Bronchial epithelial cell (primary cell): Measurements from ENCODE around the gene SYTL1. TPM values are rescaled to one million over a fixed set of nuclear protein-coding genes. Genes with fewer than 3 reads are reported as not detected.
A peak's percentile ranks its signal among the peaks of the same experiment; 100 is the strongest.

Experiments
- DNase-seq: peaks from one replicate; pipeline ENCODE4 v3.0.0-alpha.2; 2010; ENCODE audit warnings: low read depth
- FAIRE-seq: peaks from 2 replicates; lab custom pipeline; 2011; peaks lifted over from hg19 to GRCh38; lab: Jason Lieb, UNC
- H3K27me3 ChIP-seq: 2 replicates; pipeline ENCODE4 v1.5.1; 2011; ENCODE audit warnings: low read length; ENCODE audit not compliant: control insufficient read depth, insufficient read depth
- H3K36me3 ChIP-seq: 2 replicates; pipeline ENCODE4 v1.5.1; 2011; ENCODE audit warnings: low read length; ENCODE audit not compliant: control insufficient read depth, insufficient read depth
- H3K4me3 ChIP-seq: 2 replicates; pipeline ENCODE4 v1.5.1; 2011; ENCODE audit warnings: mild to moderate bottlenecking, low read depth, low read length, control low read depth
- total RNA-seq: library from RNA; depleted of rRNA; stranded (reverse); fragments of >200 nt; gene quantifications from 2 replicates; pipeline ENCODE4 v1.2.1, GENCODE V29; 2014
- TF ChIP-seq, protein P1 (sequence below): IDR thresholded peaks from 2 replicates; pipeline ENCODE4 v1.5.1; 2011; ENCODE audit warnings: mild to moderate bottlenecking, moderate library complexity, low read length, control low read depth, inconsistent platforms; ENCODE audit not compliant: insufficient read depth, severe bottlenecking

SYTL1 gene
- total RNA-seq, 1 donor from 2014 or later = 31.9 TPM

DNA sequence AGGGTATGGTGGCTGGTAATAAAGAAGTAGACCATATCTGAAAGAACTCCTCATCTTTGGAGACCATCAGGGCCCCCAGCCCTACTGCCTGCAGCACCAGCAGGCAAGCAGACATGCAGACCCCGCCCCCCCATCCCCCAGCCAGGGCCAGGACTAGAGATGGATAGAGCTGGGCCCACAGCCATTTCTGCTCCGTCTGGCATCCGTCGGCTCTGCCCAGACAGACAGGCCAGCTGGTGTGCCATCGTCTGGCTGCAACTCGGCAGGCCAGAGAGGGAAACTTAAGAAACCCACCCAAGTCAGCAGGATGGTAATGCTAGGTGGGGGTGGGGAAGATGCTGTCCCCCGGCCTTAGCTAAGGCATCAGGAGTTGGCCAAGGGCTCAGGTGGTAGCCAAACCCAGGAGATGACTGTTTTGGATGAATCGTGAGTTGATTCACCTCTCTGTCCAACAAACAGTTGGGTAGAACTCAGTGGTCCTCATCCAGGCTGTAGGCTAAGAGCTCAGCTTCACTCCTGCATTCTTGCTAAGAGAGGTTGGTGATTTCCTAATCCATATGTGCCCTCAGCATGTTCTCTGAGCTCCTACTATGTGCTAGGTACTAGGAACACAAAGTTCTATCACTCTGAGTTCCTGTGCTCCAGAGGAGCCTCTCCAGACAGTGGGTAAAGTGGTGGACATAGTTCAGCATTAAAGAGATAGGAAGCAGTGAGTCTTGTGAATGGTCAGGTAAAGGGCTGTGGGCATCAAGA is 43.0 kb upstream of the SYTL1 start:
- Histone ChIP-seq H3K36me3 (peaks cover 6% of the 10 kb centered on the region), H3K4me3 (no peak overlapping the region), H3K27me3 (no peaks in the 10 kb centered on the region)
- TF ChIP-seq, protein P1, sequence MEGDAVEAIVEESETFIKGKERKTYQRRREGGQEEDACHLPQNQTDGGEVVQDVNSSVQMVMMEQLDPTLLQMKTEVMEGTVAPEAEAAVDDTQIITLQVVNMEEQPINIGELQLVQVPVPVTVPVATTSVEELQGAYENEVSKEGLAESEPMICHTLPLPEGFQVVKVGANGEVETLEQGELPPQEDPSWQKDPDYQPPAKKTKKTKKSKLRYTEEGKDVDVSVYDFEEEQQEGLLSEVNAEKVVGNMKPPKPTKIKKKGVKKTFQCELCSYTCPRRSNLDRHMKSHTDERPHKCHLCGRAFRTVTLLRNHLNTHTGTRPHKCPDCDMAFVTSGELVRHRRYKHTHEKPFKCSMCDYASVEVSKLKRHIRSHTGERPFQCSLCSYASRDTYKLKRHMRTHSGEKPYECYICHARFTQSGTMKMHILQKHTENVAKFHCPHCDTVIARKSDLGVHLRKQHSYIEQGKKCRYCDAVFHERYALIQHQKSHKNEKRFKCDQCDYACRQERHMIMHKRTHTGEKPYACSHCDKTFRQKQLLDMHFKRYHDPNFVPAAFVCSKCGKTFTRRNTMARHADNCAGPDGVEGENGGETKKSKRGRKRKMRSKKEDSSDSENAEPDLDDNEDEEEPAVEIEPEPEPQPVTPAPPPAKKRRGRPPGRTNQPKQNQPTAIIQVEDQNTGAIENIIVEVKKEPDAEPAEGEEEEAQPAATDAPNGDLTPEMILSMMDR = no peak
- FAIRE-seq (no peak), DNase-seq (peak; percentile 59)

DNA sequence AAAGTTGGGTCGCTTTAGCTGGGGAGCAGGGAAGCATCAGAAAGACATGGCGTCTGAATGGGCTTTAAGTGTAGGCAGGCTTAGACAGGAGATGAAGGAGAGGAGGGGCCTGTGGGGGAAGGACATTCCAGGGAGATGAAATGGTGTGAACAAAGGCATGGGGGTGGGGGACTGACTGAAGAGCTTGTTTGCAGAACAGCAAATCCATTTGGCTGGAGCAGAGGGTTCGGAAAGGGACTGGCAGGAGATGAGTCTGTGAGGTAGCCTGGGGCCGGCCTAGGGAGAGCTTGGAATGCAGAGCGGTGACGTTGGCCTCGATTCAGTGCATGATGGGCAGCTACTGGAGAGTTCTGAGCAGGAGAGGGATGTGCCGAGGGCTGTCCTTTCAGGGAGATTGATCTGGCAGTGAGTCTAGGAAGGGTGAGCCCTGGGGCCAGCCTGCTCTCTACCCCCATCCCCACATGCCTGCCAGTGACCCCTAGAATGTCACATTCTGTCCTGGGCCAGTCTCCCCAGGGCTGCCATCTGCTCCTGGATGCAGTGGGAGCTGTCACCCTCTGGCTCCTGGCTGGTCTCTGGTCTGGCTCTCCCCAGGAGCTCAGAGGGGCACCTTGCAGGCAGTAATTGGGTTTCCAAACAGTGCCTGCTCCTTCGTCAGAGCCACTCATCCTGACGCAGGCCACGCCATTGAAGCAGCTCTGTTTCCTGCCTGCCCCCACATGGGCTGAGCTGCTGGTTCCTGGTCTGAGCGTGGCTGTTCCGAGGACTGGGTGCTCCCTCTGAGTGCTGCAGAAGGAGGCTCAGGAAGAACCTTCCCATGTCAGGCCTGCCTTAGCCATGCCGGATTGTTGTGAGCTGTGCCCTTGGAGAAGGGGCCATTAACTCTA is 42.2 kb upstream of the SYTL1 start:
- peak; percentile 97 for FAIRE-seq
- no peak overlapping the region for H3K4me3 ChIP-seq
- peak; percentile 99 for DNase-seq

DNA sequence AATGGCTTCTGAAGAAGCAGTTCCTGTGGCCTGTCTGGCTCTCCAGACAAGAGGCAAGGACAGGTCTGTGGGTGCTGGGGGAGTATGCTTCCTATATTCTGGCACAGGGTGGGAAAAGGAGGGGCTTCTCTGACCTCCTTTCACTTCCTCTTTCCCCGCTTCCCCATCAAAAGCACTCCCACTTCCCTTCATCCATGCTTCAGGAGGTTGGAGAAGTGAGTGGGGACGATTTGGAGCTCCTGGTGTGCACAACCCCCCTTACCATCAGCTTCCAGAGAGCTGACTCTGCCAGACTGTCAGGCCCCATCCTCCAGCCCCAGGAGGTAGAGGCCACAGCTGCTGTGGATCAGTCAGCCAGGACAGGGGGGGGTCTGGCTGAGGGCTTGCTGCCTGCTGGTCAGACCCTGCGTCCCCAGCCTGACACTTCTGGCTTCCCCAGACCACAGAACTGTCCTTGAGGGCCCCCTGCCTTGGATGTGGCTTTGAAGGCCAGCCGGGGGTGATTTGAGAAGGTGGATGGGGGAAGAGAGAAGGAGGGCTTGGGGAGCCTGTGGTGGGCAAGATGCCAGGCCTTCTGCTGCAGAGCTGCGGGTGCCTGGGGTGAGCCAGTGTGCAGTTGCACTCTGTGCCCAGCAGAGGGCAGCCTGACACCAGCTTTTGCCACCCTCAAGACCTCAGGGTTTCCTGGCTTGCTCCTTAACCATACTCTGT is 41.3 kb upstream of the SYTL1 start:
- DNase-seq = peak; percentile 79
- FAIRE-seq = peak; percentile 47
- Histone ChIP-seq H3K27me3 (no peaks in the 10 kb centered on the region), H3K36me3 (peaks cover 5% of the 10 kb centered on the region), H3K4me3 (no peak overlapping the region)
- TF ChIP-seq, protein P1 = peak; percentile 100

More for the DNA sequence above, 42.2 kb upstream of the SYTL1 start:
- H3K27me3 ChIP-seq = no peaks in the 10 kb centered on the region
- peaks cover 5% of the 10 kb centered on the region for H3K36me3 ChIP-seq
- TF ChIP-seq, protein P1 = no peak

DNA sequence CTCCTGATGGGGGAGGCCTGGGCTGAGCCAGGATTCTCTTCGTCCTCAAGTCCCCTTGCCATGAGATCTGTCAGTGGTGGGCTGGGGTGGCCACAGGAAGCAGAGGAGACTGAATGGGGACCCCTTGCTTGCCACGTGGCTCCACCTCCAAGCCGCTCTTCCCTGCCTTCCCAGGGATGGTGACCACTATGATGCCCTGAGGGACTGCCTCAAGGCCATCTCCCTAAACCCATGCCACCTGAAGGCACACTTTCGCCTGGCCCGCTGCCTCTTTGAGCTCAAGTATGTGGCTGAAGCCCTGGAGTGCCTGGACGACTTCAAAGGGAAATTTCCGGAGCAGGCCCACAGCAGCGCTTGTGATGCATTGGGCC is 40.8 kb upstream of the SYTL1 start:
- no peak for DNase-seq
- Histone ChIP-seq H3K27me3 (no peaks in the 10 kb centered on the region), H3K4me3 (no peak overlapping the region), H3K36me3 (peaks cover 5% of the 10 kb centered on the region)
- TF ChIP-seq, protein P1 = no peak
- FAIRE-seq = no peak

DNA sequence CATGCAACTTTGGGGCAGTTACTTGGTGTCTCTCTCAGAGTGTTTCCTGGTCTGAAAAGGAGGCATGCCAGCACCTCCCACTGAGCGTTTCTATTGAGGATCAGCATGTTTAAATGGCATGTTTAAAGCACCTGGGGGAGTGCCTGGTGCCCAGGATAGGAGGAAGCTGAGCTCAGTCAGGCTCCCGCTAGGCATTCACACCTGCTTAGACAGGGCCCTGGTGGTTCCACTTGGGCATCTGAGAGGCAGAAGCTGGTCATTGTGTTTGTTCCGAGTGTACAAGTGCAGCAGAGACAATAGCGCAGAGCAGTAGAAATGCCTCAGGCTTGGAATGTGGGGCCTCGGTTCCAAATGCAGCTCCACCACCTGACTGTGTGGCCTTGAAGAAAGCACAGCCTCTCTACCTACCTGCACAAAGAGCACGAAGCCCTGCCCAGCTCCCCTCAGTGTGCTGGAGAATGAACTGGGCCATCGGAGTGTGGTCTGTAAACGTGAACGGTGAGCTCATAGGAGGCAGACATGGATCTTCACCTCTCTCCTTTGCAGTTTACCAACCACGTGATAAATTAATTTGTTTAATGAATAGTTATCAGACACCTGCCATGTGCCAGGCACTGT is 40.1 kb upstream of the SYTL1 start:
- DNase-seq = no peak
- Histone ChIP-seq H3K36me3 (peaks cover 5% of the 10 kb centered on the region), H3K27me3 (no peaks in the 10 kb centered on the region), H3K4me3 (no peak overlapping the region)
- TF ChIP-seq, protein P1 = no peak
- FAIRE-seq = no peak
